T-cell (primary cell): ENCODE results near the gene PTTG1. TPM values are rescaled to one million over a fixed set of nuclear protein-coding genes. Genes with fewer than 3 reads are reported as not detected.

Experiments
- ATAC-seq, 4 experiments: fragments of 200-7000 bp in 3 of 4; fragments of 150-1000 bp in 1 of 4; cut with Tn5 transposase; replicated peaks in 1 of 4; 1 replicate in 3 of 4; 2 replicates in 1 of 4; pipeline ENCODE4 v1.10.0; 2021; ENCODE audit warnings: moderate library complexity in 3 of 4, mild to moderate bottlenecking in 2 of 4, moderate number of reproducible peaks in 1 of 4
- CTCF ChIA-PET, 2 donors: fragments of 300-600 bp; sonication (Branson Sonifier 250); formaldehyde crosslinking; loops; one replicate each; lab custom pipeline; 2022; ENCODE audit warnings: antibody characterized with exemption in 2 of 2; lab: Charles Lee
- POLR2A ChIA-PET, 2 donors: fragments of 300-600 bp; sonication (Branson Sonifier 250); formaldehyde crosslinking; loops; one replicate each; lab custom pipeline; 2022; ENCODE audit warnings: antibody characterized with exemption in 2 of 2; lab: Charles Lee
- DNase-seq, 35 experiments: peaks; one replicate each; pipeline versions ENCODE4 v3.0.0 to v3.0.0-alpha.2; 2013 to 2023
- H3K27ac ChIP-seq: one replicate; pipeline ENCODE4 v1.5.1; 2013; ENCODE audit warnings: low read length
- H3K27me3 ChIP-seq, 2 experiments: replicated peaks in 1 of 2; 1 replicate in 1 of 2; 2 replicates in 1 of 2; pipeline versions ENCODE4 v1.6.1 to v1.7.0; 2013; ENCODE audit warnings: low read length in 1 of 2, mixed read lengths in 1 of 2; ENCODE audit not compliant: control insufficient read depth in 2 of 2, insufficient read depth in 2 of 2; ENCODE audit errors: extremely low read depth in 1 of 2
- H3K36me3 ChIP-seq, 2 donors: 1 replicate in 1 of 2; 2 replicates in 1 of 2; pipeline versions ENCODE4 v1.6.1 to v1.7.0; 2013; ENCODE audit warnings: low read length in 1 of 2; ENCODE audit not compliant: control insufficient read depth in 2 of 2, insufficient read depth in 1 of 2; ENCODE audit errors: extremely low read depth in 1 of 2
- H3K4me1 ChIP-seq, 2 experiments: 1 replicate in 1 of 2; 2 replicates in 1 of 2; pipeline versions ENCODE4 v1.6.1 to v1.7.0; 2013; ENCODE audit warnings: low read length in 2 of 2, mixed read lengths in 1 of 2; ENCODE audit not compliant: insufficient read depth in 2 of 2, control insufficient read depth in 1 of 2; ENCODE audit errors: extremely low read depth in 1 of 2
- H3K4me3 ChIP-seq, 2 donors: 1 replicate in 1 of 2; 2 replicates in 1 of 2; pipeline versions ENCODE4 v1.5.1 to v1.7.0; 2013; ENCODE audit warnings: mild to moderate bottlenecking in 2 of 2, low read length in 1 of 2, moderate library complexity in 1 of 2; ENCODE audit not compliant: control insufficient read depth in 1 of 2; ENCODE audit errors: extremely low read depth in 1 of 2
- H3K9me3 ChIP-seq: 2 replicates; pipeline ENCODE4 v1.7.0; 2013
- H3K27ac Mint-ChIP-seq, 2 donors: one replicate each; pipeline ENCODE4 v1.8.0; 2020 to 2021; ENCODE audit warnings: mild to moderate bottlenecking in 2 of 2, mixed read lengths in 2 of 2
- H3K27me3 Mint-ChIP-seq, 2 donors: one replicate each; pipeline ENCODE4 v1.8.0; 2021 to 2022; ENCODE audit warnings: mixed read lengths in 2 of 2
- H3K36me3 Mint-ChIP-seq: one replicate; pipeline ENCODE4 v1.8.0; 2021; ENCODE audit warnings: mixed read lengths
- H3K4me1 Mint-ChIP-seq, 3 donors: one replicate each; pipeline ENCODE4 v1.8.0; 2020 to 2022; ENCODE audit warnings: mixed read lengths in 3 of 3, mild to moderate bottlenecking in 1 of 3
- H3K4me3 Mint-ChIP-seq, 3 donors: one replicate each; pipeline ENCODE4 v1.8.0; 2020 to 2022; ENCODE audit warnings: mild to moderate bottlenecking in 3 of 3, mixed read lengths in 3 of 3, moderate library complexity in 3 of 3
- H3K9me3 Mint-ChIP-seq, 3 donors: one replicate each; pipeline ENCODE4 v1.8.0; 2020 to 2022; ENCODE audit warnings: mixed read lengths in 3 of 3
- WGBS: methylation state at CpG from one replicate; pipeline ENCODE4 v1.1.5; 2013; ENCODE audit warnings: missing lambda C conversion rate; ENCODE audit not compliant: insufficient coverage; 5-methylcytosine and 5-hydroxymethylcytosine counted together
- total RNA-seq, 35 experiments: library from RNA in 6 of 35; stranded (reverse) in 6 of 35; fragments of 120-200 nt in 1 of 35; gene quantifications; one replicate each; pipeline versions ENCODE4 v1.2.1 to v1.2.4 and lab custom pipeline; 2013 to 2026

PTTG1 gene
- total RNA-seq, 5 donors from 2014 or later (not counting 1 experiment from before 2014, with no cell fraction given) = 6.6 to 16.5 (median 8.8) TPM

GRCh38 chr5:160437271-160437670, 15.6 kb downstream of the PTTG1 start:
- Mint-ChIP-seq H3K4me3 (no peak overlapping the region), H3K27ac (no peak overlapping the region), H3K9me3 (no peaks in the 10 kb centered on the region), H3K4me1 (peaks cover 7 to 25% (median 14%) of the 10 kb centered on the region in 3 donors), H3K36me3 (no peaks in the 10 kb centered on the region), H3K27me3 (peaks cover 6 to 10% of the 10 kb centered on the region in 2 donors)
- POLR2A ChIA-PET = no interaction called here
- Histone ChIP-seq H3K27ac (no peak overlapping the region), H3K9me3 (no peaks in the 10 kb centered on the region), H3K27me3 (no peaks in the 10 kb centered on the region), H3K4me3 (no peak overlapping the region), H3K36me3 (no peaks in the 10 kb centered on the region), H3K4me1 (peaks cover 4 to 10% of the 10 kb centered on the region in 2 experiments)
- DNase-seq (no peak), ATAC-seq (no peak)
- CTCF ChIA-PET = interaction anchor here (1.5 to 4.8 kb wide), 8 partner anchors 11 to 70 kb away, joined by 5 to 79 read pairs (median 18); partner anchors contain the start of genes PTTG1 (in 2 of the 2) and SLU7 (in 1 of the 2)

- H3K36me3 ChIP-seq = no peaks in the 10 kb centered on the region
- CTCF ChIA-PET = interaction anchor here (0.5 to 4.8 kb wide), 44 partner anchors 9 to 1981 kb away, joined by 3 to 79 read pairs (median 5); partner anchors contain the start of genes PTTG1 (in 2 of the 2) and SLU7 (in 2 of the 2)
- H3K27ac ChIP-seq = peak overlapping the region; percentile 48
- H3K27me3 Mint-ChIP-seq = peaks cover 6 to 10% of the 10 kb centered on the region in 2 donors
- DNase-seq = peak; percentile 14 to 82 (median 45)
- H3K4me3 ChIP-seq = peak overlapping the region; percentile 49 to 86
- POLR2A ChIA-PET = interaction anchor here (0.6 to 1.4 kb wide), 3 partner anchors 17 to 20 kb away, joined by 4 read pairs; partner anchors contain the start of gene PTTG1 (in 1 of the 2)
- no peaks in the 10 kb centered on the region for H3K9me3 Mint-ChIP-seq
- peaks cover 7 to 25% (median 14%) of the 10 kb centered on the region in 3 donors for H3K4me1 Mint-ChIP-seq
- peaks cover 4 to 5% of the 10 kb centered on the region in 2 experiments for H3K4me1 ChIP-seq
- 1% methylated on average over 7 of the region's 18 CpGs for WGBS
- peak; percentile 69 to 77 (median 72) for ATAC-seq
- H3K9me3 ChIP-seq = no peaks in the 10 kb centered on the region
- peak overlapping the region; percentile 91 to 92 for H3K27ac Mint-ChIP-seq
- H3K36me3 Mint-ChIP-seq = no peaks in the 10 kb centered on the region
- peak overlapping the region; percentile 82 to 89 (median 89) for H3K4me3 Mint-ChIP-seq
- no peaks in the 10 kb centered on the region for H3K27me3 ChIP-seq
These were observed 16.9 kb downstream of the PTTG1 start for GRCh38 chr5:160438316-160439204.

- H3K36me3 ChIP-seq = no peaks in the 10 kb centered on the region
- POLR2A ChIA-PET = interaction anchor here in 1 of 2 donors (1.4 kb wide), 1 partner anchor 21 kb away, joined by 4 read pairs; no protein-coding TSS in a partner anchor
- peak overlapping the region; percentile 48 for H3K27ac ChIP-seq
- peak overlapping the region; percentile 82 to 89 (median 89) for H3K4me3 Mint-ChIP-seq
- CTCF ChIA-PET = interaction anchor here (0.7 to 4.8 kb wide), 31 partner anchors 9 to 428 kb away, joined by 3 to 79 read pairs (median 8); partner anchors contain the start of genes PTTG1 (in 2 of the 2) and SLU7 (in 2 of the 2)
- peak; percentile 81 to 88 (median 82) for ATAC-seq
- peak overlapping the region; percentile 91 to 92 for H3K27ac Mint-ChIP-seq
- no peaks in the 10 kb centered on the region for H3K9me3 ChIP-seq
- H3K27me3 Mint-ChIP-seq = peaks cover 6 to 10% of the 10 kb centered on the region in 2 donors
- no peaks in the 10 kb centered on the region for H3K9me3 Mint-ChIP-seq
- DNase-seq = peak; percentile 60 to 94 (median 83)
- H3K4me1 Mint-ChIP-seq = peaks cover 7 to 20% (median 14%) of the 10 kb centered on the region in 3 donors
- peak overlapping the region; percentile 49 to 86 for H3K4me3 ChIP-seq
- 0% methylated on average over 1 of the region's 11 CpGs for WGBS
- peaks cover 2 to 4% of the 10 kb centered on the region in 2 experiments for H3K4me1 ChIP-seq
- no peaks in the 10 kb centered on the region for H3K27me3 ChIP-seq
- no peaks in the 10 kb centered on the region for H3K36me3 Mint-ChIP-seq
These were observed 17.5 kb downstream of the PTTG1 start for GRCh38 chr5:160439205-160439600.

GRCh38 chr5:160441311-160441781, 19.7 kb downstream of the PTTG1 start:
- Mint-ChIP-seq H3K4me3 (no peak overlapping the region), H3K4me1 (peaks cover 7 to 18% (median 14%) of the 10 kb centered on the region in 3 donors), H3K27me3 (no peaks in the 10 kb centered on the region), H3K9me3 (no peaks in the 10 kb centered on the region), H3K36me3 (no peaks in the 10 kb centered on the region), H3K27ac (no peak overlapping the region)
- H3K4me3 ChIP-seq = no peak overlapping the region
- ChIA-PET CTCF (interaction anchor here (0.8 to 4.8 kb wide), 3 partner anchors 17 to 66 kb away, joined by 3 to 23 read pairs (median 4); no protein-coding TSS in a partner anchor), POLR2A (no interaction called here)
- DNase-seq (no peak), ATAC-seq (no peak)
- peaks cover 0 to 4% of the 10 kb centered on the region in 2 experiments for H3K4me1 ChIP-seq
- no peaks in the 10 kb centered on the region for H3K9me3 ChIP-seq
- WGBS = no CpG with 5 or more reads among the region's 1 CpG
- no peaks in the 10 kb centered on the region for H3K36me3 ChIP-seq
- H3K27me3 ChIP-seq = no peaks in the 10 kb centered on the region
- no peak overlapping the region for H3K27ac ChIP-seq

- Histone ChIP-seq H3K4me1 (peaks cover 0 to 4% of the 10 kb centered on the region in 2 experiments), H3K4me3 (no peak overlapping the region), H3K27ac (no peak overlapping the region), H3K36me3 (no peaks in the 10 kb centered on the region), H3K9me3 (no peaks in the 10 kb centered on the region), H3K27me3 (no peaks in the 10 kb centered on the region)
- H3K4me3 Mint-ChIP-seq = no peak overlapping the region
- POLR2A ChIA-PET = no interaction called here
- 87% methylated on average over 3 of the region's 4 CpGs for WGBS
- CTCF ChIA-PET = interaction anchor here in 1 of 2 donors (1.4 kb wide), 1 partner anchor 18 kb away, joined by 3 read pairs; no protein-coding TSS in a partner anchor
- H3K36me3 Mint-ChIP-seq = no peaks in the 10 kb centered on the region
- H3K27ac Mint-ChIP-seq = peak overlapping the region in 1 of 2 donors; percentile 6
- no peaks in the 10 kb centered on the region for H3K27me3 Mint-ChIP-seq
- ATAC-seq = no peak
- peaks cover 7 to 18% (median 14%) of the 10 kb centered on the region in 3 donors for H3K4me1 Mint-ChIP-seq
- H3K9me3 Mint-ChIP-seq = no peaks in the 10 kb centered on the region
- no peak for DNase-seq
These were observed 21.3 kb downstream of the PTTG1 start for GRCh38 chr5:160442824-160443431.
